HL-60 (cell line): ENCODE results near the gene ALG5.

ENCODE experiments used
- GABPA ChIP-seq: IDR thresholded peaks from 2 replicates; pipeline ENCODE4 v1.6.1; 2012; ENCODE audit warnings: low read depth
- POLR2AphosphoS5 ChIP-seq: IDR thresholded peaks from 2 replicates; pipeline ENCODE4 v1.6.1; 2012; ENCODE audit warnings: low read depth
- TF ChIP-seq, protein P1 (sequence below): IDR thresholded peaks from one replicate; pipeline ENCODE4 v1.5.1; 2011; ENCODE audit warnings: low read length, control low read depth, inconsistent platforms; ENCODE audit not compliant: insufficient read depth
- TF ChIP-seq, protein P2 (sequence below): IDR thresholded peaks from 2 replicates; pipeline ENCODE4 v1.6.1; 2012; ENCODE audit warnings: low read depth; ENCODE audit not compliant: insufficient replicate concordance

DNA sequence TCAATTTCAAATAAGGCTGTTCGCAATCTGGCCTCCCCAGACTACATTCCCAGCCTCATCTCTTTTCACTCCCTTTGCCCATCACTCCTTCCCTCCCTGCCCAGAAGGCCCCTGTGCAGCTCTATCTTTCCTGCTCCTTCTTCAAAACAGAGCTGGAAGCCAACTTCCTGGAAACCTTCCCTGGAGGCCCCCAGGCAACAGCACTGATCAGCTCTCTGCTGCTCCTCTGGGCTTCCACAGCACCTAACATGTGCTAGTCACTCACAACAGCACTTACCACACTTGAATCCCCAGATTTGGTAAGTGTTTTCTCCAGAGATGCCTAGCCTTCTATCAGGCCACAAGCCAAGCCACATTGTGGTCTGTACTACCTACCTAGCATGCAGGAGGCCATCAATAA is 88.6 kb downstream of the ALG5 start:
- TF ChIP-seq, protein P1, sequence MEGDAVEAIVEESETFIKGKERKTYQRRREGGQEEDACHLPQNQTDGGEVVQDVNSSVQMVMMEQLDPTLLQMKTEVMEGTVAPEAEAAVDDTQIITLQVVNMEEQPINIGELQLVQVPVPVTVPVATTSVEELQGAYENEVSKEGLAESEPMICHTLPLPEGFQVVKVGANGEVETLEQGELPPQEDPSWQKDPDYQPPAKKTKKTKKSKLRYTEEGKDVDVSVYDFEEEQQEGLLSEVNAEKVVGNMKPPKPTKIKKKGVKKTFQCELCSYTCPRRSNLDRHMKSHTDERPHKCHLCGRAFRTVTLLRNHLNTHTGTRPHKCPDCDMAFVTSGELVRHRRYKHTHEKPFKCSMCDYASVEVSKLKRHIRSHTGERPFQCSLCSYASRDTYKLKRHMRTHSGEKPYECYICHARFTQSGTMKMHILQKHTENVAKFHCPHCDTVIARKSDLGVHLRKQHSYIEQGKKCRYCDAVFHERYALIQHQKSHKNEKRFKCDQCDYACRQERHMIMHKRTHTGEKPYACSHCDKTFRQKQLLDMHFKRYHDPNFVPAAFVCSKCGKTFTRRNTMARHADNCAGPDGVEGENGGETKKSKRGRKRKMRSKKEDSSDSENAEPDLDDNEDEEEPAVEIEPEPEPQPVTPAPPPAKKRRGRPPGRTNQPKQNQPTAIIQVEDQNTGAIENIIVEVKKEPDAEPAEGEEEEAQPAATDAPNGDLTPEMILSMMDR: no peak
- no peak for TF ChIP-seq POLR2AphosphoS5
- TF ChIP-seq, protein P2, sequence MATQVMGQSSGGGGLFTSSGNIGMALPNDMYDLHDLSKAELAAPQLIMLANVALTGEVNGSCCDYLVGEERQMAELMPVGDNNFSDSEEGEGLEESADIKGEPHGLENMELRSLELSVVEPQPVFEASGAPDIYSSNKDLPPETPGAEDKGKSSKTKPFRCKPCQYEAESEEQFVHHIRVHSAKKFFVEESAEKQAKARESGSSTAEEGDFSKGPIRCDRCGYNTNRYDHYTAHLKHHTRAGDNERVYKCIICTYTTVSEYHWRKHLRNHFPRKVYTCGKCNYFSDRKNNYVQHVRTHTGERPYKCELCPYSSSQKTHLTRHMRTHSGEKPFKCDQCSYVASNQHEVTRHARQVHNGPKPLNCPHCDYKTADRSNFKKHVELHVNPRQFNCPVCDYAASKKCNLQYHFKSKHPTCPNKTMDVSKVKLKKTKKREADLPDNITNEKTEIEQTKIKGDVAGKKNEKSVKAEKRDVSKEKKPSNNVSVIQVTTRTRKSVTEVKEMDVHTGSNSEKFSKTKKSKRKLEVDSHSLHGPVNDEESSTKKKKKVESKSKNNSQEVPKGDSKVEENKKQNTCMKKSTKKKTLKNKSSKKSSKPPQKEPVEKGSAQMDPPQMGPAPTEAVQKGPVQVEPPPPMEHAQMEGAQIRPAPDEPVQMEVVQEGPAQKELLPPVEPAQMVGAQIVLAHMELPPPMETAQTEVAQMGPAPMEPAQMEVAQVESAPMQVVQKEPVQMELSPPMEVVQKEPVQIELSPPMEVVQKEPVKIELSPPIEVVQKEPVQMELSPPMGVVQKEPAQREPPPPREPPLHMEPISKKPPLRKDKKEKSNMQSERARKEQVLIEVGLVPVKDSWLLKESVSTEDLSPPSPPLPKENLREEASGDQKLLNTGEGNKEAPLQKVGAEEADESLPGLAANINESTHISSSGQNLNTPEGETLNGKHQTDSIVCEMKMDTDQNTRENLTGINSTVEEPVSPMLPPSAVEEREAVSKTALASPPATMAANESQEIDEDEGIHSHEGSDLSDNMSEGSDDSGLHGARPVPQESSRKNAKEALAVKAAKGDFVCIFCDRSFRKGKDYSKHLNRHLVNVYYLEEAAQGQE: no peak
- no peak for TF ChIP-seq GABPA
